GM23248 (cell line): ENCODE results near the gene BEND7.

Source experiments
- EZH2 ChIP-seq: fragments of 200-600 bp; sonication (generic); IDR thresholded peaks from 2 replicates; pipeline ENCODE4 v1.6.1; 2018; ENCODE audit warnings: antibody characterized with exemption, mild to moderate bottlenecking; ENCODE audit not compliant: insufficient read depth, poor library complexity, severe bottlenecking
- EZH2phosphoT487 ChIP-seq: fragments of 200-600 bp; sonication (generic); IDR thresholded peaks from 2 replicates; pipeline ENCODE4 v1.6.1; 2018; ENCODE audit warnings: antibody characterized with exemption, moderate library complexity, mild to moderate bottlenecking, low read depth; ENCODE audit not compliant: insufficient read depth

DNA sequence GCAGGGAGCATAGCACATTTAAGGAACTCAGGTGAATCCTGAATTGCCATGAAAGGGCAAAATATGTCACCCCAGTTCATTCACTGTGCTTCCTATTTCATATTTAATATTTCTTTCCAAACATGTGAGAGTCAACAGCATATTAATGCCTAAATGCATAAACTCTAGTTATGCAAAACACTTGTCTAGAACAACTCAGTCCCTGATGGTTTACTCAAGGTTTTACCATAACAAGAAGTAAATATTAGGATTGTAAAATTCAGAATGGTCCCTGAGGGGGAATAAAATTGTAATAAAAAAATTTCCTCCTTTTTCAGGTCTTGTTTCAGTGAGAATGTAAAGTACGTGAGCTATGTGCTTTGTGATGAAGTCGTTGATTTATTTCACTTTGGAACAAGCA, 129.1 kb downstream of the BEND7 start:
- TF ChIP-seq EZH2 (no peak), EZH2phosphoT487 (no peak)
